Measurements from ENCODE around the gene SYT7. TPM values are rescaled to one million over a fixed set of nuclear protein-coding genes. Genes with fewer than 3 reads are reported as not detected.

SYT7 gene
- total RNA-seq, 1 donor from 2014 or later, result 12.7 TPM

GRCh38 chr11:61543606-61544306 lies 37.1 kb downstream of the SYT7 start:
- H3K4me3 ChIP-seq (ENCODE audit: low read depth, low read length), result no peak overlapping the region
- peaks cover 49% of the 10 kb centered on the region for H3K27me3 ChIP-seq (ENCODE audit: control insufficient read depth, insufficient read depth, low read length)
- no peak for TF ChIP-seq CTCF (IDR thresholded peaks at IDR 0.05; ENCODE audit: insufficient read depth, low read length, poor library complexity, severe bottlenecking)
- no peak for DNase-seq (ENCODE audit: low read depth)
- no peaks in the 10 kb centered on the region for H3K36me3 ChIP-seq (ENCODE audit: control insufficient read depth, insufficient read depth, low read length)

- DNase-seq (ENCODE audit: low read depth), result no peak
- Histone ChIP-seq H3K27me3 (ENCODE audit: control insufficient read depth, insufficient read depth, low read length) (peaks cover 42% of the 10 kb centered on the region), H3K36me3 (ENCODE audit: control insufficient read depth, insufficient read depth, low read length) (no peaks in the 10 kb centered on the region), H3K4me3 (ENCODE audit: low read depth, low read length) (no peak overlapping the region)
- no peak for TF ChIP-seq CTCF (IDR thresholded peaks at IDR 0.05; ENCODE audit: insufficient read depth, low read length, poor library complexity, severe bottlenecking)
Measured at GRCh38 chr11:61542705-61543104, 38.2 kb downstream of the SYT7 start.

GRCh38 chr11:61542024-61542461 lies 38.8 kb downstream of the SYT7 start:
- no peak for TF ChIP-seq CTCF (IDR thresholded peaks at IDR 0.05; ENCODE audit: insufficient read depth, low read length, poor library complexity, severe bottlenecking)
- H3K27me3 ChIP-seq (ENCODE audit: control insufficient read depth, insufficient read depth, low read length), result peaks cover 35% of the 10 kb centered on the region
- H3K36me3 ChIP-seq (ENCODE audit: control insufficient read depth, insufficient read depth, low read length), result no peaks in the 10 kb centered on the region
- DNase-seq (ENCODE audit: low read depth), result no peak
- H3K4me3 ChIP-seq (ENCODE audit: low read depth, low read length), result no peak overlapping the region

GRCh38 chr11:61541598-61541997 lies 39.3 kb downstream of the SYT7 start:
- TF ChIP-seq CTCF (IDR thresholded peaks at IDR 0.05; ENCODE audit: insufficient read depth, low read length, poor library complexity, severe bottlenecking), result no peak
- DNase-seq (ENCODE audit: low read depth), result no peak

GRCh38 chr11:61540528-61540927 lies 40.3 kb downstream of the SYT7 start:
- no peaks in the 10 kb centered on the region for H3K36me3 ChIP-seq (ENCODE audit: control insufficient read depth, insufficient read depth, low read length)
- no peak for TF ChIP-seq CTCF (IDR thresholded peaks at IDR 0.05; ENCODE audit: insufficient read depth, low read length, poor library complexity, severe bottlenecking)

More at GRCh38 chr11:61541598-61541997, 39.3 kb downstream of the SYT7 start:
- Histone ChIP-seq H3K27me3 (ENCODE audit: control insufficient read depth, insufficient read depth, low read length) (peaks cover 34% of the 10 kb centered on the region), H3K36me3 (ENCODE audit: control insufficient read depth, insufficient read depth, low read length) (no peaks in the 10 kb centered on the region), H3K4me3 (ENCODE audit: low read depth, low read length) (no peak overlapping the region)

More at GRCh38 chr11:61540528-61540927, 40.3 kb downstream of the SYT7 start:
- Histone ChIP-seq H3K4me3 (ENCODE audit: low read depth, low read length) (no peak overlapping the region), H3K27me3 (ENCODE audit: control insufficient read depth, insufficient read depth, low read length) (peaks cover 40% of the 10 kb centered on the region)
- DNase-seq (ENCODE audit: low read depth), result no peak

Measured in kidney epithelial cell (primary cell).